ENCODE measurements around the gene ARL14EPL.
A peak's percentile ranks its signal among the peaks of the same experiment; 100 is the strongest.
"Not testable (repeated sequence)": the region's sequence is repeated elsewhere in the genome, so short reads cannot be mapped to it uniquely, and the experiment has no call there.

The ARL14EPL gene

GRCh38 chr5:116076496-116076895, 44.2 kb downstream of the ARL14EPL start:
- ATAC-seq, result peak; percentile 95

GRCh38 chr5:116078199-116078598, 45.9 kb downstream of the ARL14EPL start:
- ATAC-seq, result no peak
- Mint-ChIP-seq H3K36me3 (ENCODE audit: low read depth) (peaks cover 15% of the 10 kb centered on the region), H3K4me1 (peaks cover 42% of the 10 kb centered on the region), H3K4me3 (no peak overlapping the region), H3K9me3 (peaks cover 15% of the 10 kb centered on the region), H3K27ac (no peak overlapping the region), H3K27me3 (peaks cover 4% of the 10 kb centered on the region)
- no peak for DNase-seq

More at GRCh38 chr5:116076496-116076895, 44.2 kb downstream of the ARL14EPL start:
- DNase-seq, result peak; percentile 22
- Mint-ChIP-seq H3K27me3 (peaks cover 7% of the 10 kb centered on the region), H3K36me3 (ENCODE audit: low read depth) (peaks cover 9% of the 10 kb centered on the region), H3K9me3 (peaks cover 15% of the 10 kb centered on the region), H3K27ac (peak overlapping the region; percentile 63), H3K4me1 (peaks cover 30% of the 10 kb centered on the region), H3K4me3 (peak overlapping the region; percentile 60)

GRCh38 chr5:116084287-116084691, 52.0 kb downstream of the ARL14EPL start:
- Mint-ChIP-seq H3K4me3 (peak overlapping the region; percentile 87), H3K36me3 (ENCODE audit: low read depth) (peaks cover 26% of the 10 kb centered on the region), H3K27me3 (no peaks in the 10 kb centered on the region), H3K4me1 (peaks cover 48% of the 10 kb centered on the region), H3K9me3 (no peaks in the 10 kb centered on the region), H3K27ac (peak overlapping the region; percentile 86)
- ATAC-seq, result peak; percentile 36
- peak; percentile 37 for DNase-seq

- Mint-ChIP-seq H3K4me3 (peak within 1 kb of the TSS; percentile 87), H3K27ac (peak within 1 kb of the TSS; percentile 93), H3K27me3 (no peaks in the 10 kb centered on the region), H3K4me1 (peaks cover 48% of the 10 kb centered on the region), H3K9me3 (no peaks in the 10 kb centered on the region), H3K36me3 (ENCODE audit: low read depth) (peaks cover 29% of the 10 kb centered on the region)
- peak; percentile 79 for DNase-seq
- peak; percentile 97 for ATAC-seq
Measured at GRCh38 chr5:116084871-116085715, 52.8 kb downstream of the ARL14EPL start, which contains the start of gene COMMD10. Gene COMMD10 (plus strand): TSS chr5:116085025.

GRCh38 chr5:116086309-116086708, 54.0 kb downstream of the ARL14EPL start:
- Mint-ChIP-seq H3K36me3 (ENCODE audit: low read depth) (peaks cover 28% of the 10 kb centered on the region), H3K27ac (peak overlapping the region; percentile 29), H3K4me3 (peak overlapping the region; percentile 36), H3K4me1 (peaks cover 46% of the 10 kb centered on the region)
- H3K9me3 Mint-ChIP-seq, ATAC-seq, H3K27me3 Mint-ChIP-seq, DNase-seq: not testable (repeated sequence)

- H3K4me3 Mint-ChIP-seq, result no peak overlapping the region
- peaks cover 33% of the 10 kb centered on the region for H3K36me3 Mint-ChIP-seq (ENCODE audit: low read depth)
- H3K4me1 Mint-ChIP-seq, result peaks cover 35% of the 10 kb centered on the region
Measured at GRCh38 chr5:116088062-116088461, 55.8 kb downstream of the ARL14EPL start.

GRCh38 chr5:116090302-116090701, 58.0 kb downstream of the ARL14EPL start:
- no peaks in the 10 kb centered on the region for H3K27me3 Mint-ChIP-seq
- peaks cover 40% of the 10 kb centered on the region for H3K36me3 Mint-ChIP-seq (ENCODE audit: low read depth)
- no peak overlapping the region for H3K4me3 Mint-ChIP-seq
- DNase-seq, result no peak
- no peaks in the 10 kb centered on the region for H3K9me3 Mint-ChIP-seq
- no peak overlapping the region for H3K27ac Mint-ChIP-seq
- peaks cover 21% of the 10 kb centered on the region for H3K4me1 Mint-ChIP-seq
- no peak for ATAC-seq

More at GRCh38 chr5:116088062-116088461, 55.8 kb downstream of the ARL14EPL start:
- no peaks in the 10 kb centered on the region for H3K9me3 Mint-ChIP-seq
- ATAC-seq, result no peak
- no peaks in the 10 kb centered on the region for H3K27me3 Mint-ChIP-seq
- no peak overlapping the region for H3K27ac Mint-ChIP-seq
- no peak for DNase-seq

GRCh38 chr5:116091416-116091815, 59.1 kb downstream of the ARL14EPL start:
- Mint-ChIP-seq H3K4me3 (no peak overlapping the region), H3K27me3 (no peaks in the 10 kb centered on the region), H3K4me1 (peaks cover 13% of the 10 kb centered on the region), H3K27ac (no peak overlapping the region), H3K36me3 (ENCODE audit: low read depth) (peaks cover 43% of the 10 kb centered on the region), H3K9me3 (no peaks in the 10 kb centered on the region)
- ATAC-seq (no peak), DNase-seq (no peak)

- ATAC-seq (no peak), DNase-seq (no peak)
- Mint-ChIP-seq H3K27me3 (no peaks in the 10 kb centered on the region), H3K9me3 (no peaks in the 10 kb centered on the region), H3K4me3 (no peak overlapping the region), H3K36me3 (ENCODE audit: low read depth) (peaks cover 60% of the 10 kb centered on the region), H3K27ac (no peak overlapping the region), H3K4me1 (no peaks in the 10 kb centered on the region)
Measured at GRCh38 chr5:116097301-116097700, 65.0 kb downstream of the ARL14EPL start.

- DNase-seq, result no peak
- H3K9me3 Mint-ChIP-seq, result no peaks in the 10 kb centered on the region
- H3K4me3 Mint-ChIP-seq, result no peak overlapping the region
- H3K36me3 Mint-ChIP-seq (ENCODE audit: low read depth), result peaks cover 65% of the 10 kb centered on the region
- no peaks in the 10 kb centered on the region for H3K4me1 Mint-ChIP-seq
- no peak overlapping the region for H3K27ac Mint-ChIP-seq
- no peak for ATAC-seq
- no peaks in the 10 kb centered on the region for H3K27me3 Mint-ChIP-seq
Measured at GRCh38 chr5:116098998-116099397, 66.7 kb downstream of the ARL14EPL start.

- not testable (repeated sequence) for H3K4me1 Mint-ChIP-seq, DNase-seq, H3K9me3 Mint-ChIP-seq, H3K27ac Mint-ChIP-seq, ATAC-seq, H3K4me3 Mint-ChIP-seq, H3K27me3 Mint-ChIP-seq
- H3K36me3 Mint-ChIP-seq (ENCODE audit: low read depth), result peaks cover 71% of the 10 kb centered on the region
Measured at GRCh38 chr5:116104941-116105340, 72.7 kb downstream of the ARL14EPL start.
